HG03196 (cell line): ENCODE results near the gene PLOD3.
"Not testable (repeated sequence)": the region's sequence is repeated elsewhere in the genome, so short reads cannot be mapped to it uniquely, and the experiment has no call there.

Experiments used
- ATAC-seq: cut with Tn5 transposase; IDR thresholded peaks from one replicate; pipeline ENCODE4 v1.9.1; 2021; ENCODE audit not compliant: unreplicated experiment

The PLOD3 gene

GRCh38 chr7:101217388-101218235, at the start of gene PLOD3, which contains the start of gene ZNHIT1:
Gene PLOD3, minus strand, starts transcription at chr7:101217581. Its CDS starts 307 bp downstream, at chr7:101217274.
Gene ZNHIT1, plus strand, starts transcription at chr7:101218165. Its CDS starts 31 bp downstream, at chr7:101218196.
- ATAC-seq, result peak; percentile 66

DNA sequence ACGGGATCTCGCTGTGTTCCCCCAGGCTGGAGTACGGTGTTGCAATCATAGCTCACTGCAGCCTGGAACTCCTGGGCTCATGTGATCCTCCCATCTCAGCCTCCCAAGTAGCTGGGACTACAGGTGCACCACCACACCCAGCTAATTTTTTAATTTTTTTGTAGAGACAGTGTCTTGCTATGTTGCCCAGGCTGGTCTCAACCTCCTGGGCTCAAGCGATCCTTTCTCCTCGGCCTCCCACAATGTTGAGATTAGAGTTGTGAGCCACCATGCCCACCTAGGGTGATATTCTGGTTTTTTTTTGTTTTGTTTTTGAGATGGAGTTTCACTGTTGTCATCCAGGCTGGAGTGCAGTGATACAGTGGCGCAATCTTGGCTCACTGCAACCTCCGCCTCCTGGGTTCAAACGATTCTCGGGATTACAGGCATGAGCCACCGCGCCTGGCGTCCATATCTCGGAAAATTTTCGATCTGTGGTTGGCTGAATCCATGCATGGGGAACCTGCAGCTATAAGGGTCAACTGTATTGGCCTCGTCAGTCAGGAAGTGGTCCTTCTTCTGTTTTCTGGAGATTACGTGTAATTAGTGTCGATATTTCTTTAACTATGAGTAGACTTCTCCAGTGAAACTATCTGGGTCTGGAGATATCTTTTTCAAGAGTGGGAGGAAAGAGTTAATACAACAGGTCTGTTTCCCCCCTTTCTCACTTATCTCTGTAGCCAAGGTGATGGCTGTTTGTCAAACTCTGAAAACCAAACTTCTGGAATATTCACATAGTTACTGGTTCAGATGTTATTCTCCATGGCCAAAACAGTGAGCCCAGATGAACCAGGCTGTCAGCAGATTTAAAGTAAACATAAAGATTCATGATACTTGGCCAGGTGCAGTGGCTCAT, 48.5 kb upstream of the PLOD3 start:
- ATAC-seq, result no peak

- ATAC-seq, result not testable (repeated sequence)
Measured at GRCh38 chr7:101264102-101264706, 46.8 kb upstream of the PLOD3 start.

DNA sequence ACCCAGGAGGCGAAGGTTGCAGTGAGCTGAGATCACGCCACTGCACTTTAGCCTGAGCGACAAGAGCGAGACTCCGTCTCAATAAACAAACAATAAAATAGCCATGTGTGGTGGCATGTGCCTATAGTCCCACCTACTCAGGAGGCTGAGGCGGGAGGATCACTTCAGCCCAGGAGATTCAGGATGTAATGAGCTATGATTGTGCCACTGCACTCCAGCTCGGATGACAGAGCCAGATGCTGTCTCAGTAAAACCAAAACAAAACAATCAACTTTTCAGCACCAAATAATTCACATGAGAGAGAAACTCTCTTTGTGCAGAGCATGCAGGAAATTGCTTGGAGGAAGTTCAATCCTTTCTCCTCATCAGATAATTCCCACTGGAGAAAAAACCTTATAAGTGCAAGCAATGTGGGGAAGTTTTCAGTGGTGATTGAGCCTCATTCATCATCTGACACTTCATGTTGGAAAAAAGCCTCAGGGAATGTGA, 40.9 kb upstream of the PLOD3 start:
- ATAC-seq, result no peak

- no peak for ATAC-seq
Measured at GRCh38 chr7:101255796-101256195, 38.4 kb upstream of the PLOD3 start.

DNA sequence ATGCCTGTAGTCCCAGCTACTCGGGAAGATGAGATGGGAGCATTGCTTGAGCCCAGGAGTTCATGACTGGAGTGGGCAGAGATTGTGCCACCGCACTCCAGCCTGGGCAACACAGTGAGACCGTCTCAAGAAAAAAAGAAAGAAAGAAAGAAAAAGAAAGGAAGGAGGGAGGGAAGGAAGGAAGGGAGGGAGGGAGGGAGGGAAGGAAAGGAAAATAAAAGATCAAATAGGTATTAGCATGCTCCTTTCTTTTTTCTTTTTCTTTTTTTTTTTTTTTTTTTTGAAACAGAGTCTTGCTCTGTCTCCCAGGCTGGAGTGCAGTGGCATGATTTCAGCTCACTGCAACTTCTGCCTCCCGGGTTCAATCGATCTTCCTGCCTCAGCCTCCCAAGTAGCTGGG, 35.8 kb upstream of the PLOD3 start:
- ATAC-seq, result not testable (repeated sequence)

DNA sequence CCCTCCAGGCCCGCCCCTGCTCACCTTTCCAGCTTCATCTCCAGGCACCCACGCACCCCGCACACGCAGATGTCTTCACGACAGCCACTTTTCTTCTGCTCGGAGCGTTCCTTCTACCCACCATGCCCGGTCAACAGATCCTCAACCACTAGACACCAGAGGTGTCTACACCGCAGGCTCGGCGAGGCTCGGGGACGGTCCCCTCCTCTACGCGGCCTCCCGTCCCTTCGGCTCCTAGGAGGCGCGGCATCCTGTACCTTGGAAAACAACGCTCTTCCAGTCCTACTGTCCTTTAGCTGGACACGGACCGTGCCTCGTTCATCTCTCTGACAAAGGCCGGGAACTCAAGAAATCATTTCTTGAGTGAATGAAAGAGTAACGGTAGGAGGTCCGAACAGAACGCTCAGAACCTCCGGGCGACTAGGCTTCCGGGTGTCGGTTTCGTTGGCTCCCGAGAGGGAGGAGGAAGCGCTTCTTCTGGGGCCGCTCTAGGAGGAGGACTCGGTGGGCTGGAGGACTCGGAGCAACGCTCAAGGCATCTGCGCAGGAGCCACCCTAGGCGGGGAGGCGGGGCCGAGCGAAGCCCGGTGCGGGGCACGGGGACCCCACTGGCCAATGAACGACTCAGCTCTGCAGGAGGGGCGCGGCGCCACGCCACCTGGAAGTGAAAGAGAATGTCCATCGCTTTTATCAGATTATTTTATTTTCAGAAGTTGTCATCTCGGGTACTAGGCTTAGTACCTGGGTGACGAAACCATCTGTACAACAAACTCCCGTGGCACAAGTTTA, 34.7 kb upstream of the PLOD3 start:
- peak; percentile 94 for ATAC-seq

DNA sequence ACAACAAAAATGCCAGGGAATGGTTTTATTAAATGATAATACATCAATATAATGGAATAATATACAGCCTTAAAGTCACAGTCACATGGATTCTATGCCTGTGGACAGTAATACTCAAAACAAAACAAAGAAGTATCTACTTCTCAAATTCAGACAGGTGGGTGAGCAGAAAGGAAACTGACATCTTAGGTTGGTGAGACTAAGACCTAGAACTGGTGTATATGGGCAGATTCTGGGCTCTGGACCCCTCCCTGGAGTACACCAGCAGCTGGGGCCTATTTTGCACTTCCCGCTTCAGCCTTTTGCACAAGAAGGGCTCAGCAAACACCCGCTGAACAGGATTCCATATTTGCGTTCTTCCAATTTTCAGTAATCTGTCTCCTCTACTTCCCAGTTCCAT, 32.9 kb upstream of the PLOD3 start:
- ATAC-seq, result no peak

DNA sequence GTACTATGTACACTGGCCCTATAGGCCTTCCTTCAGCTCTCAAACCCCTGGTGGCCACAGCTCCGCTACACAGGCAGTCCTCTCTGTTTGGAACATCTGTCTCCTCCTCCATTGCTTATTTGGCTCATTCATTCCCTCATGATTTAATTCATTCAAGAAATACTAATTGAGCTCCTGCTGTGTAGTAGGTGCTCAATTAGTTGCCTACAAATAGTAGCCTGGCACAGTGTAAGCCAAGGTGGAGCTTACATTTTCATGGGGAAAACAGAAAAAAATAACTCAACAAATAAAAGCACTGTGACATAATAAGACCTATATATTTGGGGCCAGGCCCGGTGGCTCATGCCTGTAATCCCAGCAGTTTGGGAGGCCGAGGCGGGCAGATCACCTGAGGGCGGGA, 30.9 kb upstream of the PLOD3 start:
- no peak for ATAC-seq

DNA sequence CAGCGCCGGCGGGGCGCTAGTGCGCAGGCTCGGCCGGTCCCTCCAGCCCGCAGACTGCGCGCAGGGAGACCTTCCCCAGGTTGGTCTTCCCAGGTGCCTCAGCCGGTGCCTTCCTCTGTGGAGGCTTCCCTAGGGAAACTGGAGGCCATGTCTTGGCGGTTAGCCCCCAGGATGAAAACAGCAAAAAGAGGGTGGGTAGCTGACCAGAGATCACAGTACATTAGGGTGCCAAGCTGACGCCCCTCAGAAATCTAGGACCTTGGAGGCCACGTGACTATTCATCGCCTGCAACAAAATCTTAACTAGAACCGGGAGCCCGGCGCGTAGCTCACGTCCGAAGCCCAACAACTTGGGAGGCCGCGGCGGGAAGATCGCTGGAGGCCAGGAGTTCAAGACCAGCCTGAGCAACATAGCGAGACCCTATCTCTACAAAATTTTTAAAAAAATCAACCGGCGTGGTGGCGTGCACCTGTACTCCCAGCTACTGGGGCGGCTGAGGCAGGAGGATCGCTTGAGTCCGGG, 27.8 kb upstream of the PLOD3 start:
- ATAC-seq, result no peak

DNA sequence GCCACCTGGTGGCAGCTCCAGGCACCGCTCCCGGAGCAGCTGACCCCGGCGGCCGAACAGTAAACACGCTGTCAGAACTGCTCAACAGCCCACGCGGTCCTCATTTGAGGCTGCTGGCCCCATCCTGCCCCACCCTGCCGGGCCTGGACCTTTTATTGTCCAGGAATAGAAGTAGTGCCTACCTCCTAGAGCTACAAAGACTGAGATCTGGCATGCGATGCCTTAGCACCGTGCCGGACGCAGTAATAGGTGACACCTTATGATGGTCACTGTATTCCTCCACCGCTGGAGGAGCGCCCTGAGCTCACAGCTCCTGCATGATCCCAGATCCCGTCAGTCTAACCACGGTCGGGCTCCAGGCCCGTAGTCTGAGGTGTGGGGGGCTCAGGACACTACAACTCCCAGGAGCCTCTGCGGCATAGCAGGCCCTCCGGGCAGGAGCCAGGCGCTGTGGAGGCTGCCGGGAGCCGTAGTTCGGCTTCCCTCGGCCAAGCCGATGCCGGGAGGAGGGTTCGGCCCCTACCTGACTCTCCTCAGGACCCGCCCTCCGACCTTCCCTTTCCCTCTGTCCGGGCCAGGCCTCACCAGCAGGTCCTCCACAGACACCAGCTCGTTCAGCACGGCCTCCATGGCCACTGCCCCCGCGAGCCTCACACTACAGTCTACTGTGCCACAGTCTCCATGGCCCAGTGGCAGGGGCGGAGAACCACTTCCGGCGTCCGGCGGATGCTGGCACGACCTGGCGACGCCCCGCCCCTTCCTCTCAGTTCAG, 27.2 kb upstream of the PLOD3 start, which contains the start of gene FIS1:
FIS1 (minus strand) TSS at position 707 of the 772 bp plus-strand sequence; CDS start at position 630, 77 bp downstream.
- peak; percentile 88 for ATAC-seq

DNA sequence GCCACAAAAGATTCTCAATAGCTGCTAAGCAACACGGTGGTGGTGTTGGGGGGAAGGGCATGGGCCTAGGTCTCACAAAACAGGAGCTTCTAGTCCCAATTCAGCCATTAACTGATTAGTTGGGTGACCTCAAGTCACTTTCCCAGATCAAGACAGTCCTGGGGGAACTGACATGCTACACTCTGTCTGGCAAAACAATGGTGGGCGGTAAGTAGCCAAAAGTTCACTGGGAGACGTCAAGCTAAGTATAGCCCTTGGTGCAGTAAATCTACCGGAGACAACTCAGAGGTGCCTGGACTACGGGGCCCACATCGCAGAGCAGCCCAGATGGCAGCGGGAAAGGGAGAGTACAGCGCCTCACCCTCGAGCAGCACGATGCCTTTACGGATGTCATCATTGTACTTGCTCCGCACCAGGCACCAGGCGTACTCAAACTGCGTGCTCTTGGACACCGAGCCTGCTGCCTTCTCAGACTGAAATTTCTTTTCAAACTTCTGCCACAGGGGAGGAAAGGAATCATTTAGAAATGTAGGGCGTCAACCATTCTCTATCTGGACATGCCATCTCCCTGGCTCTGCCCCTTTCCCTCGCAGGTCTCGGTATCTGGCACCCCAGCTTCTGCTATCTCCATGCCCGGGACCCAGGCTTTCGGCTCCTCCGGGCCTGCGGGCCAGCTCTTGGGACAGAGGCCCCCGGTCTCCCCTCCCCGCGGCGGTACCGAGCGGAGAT, 26.4 kb upstream of the PLOD3 start:
- no peak for ATAC-seq

DNA sequence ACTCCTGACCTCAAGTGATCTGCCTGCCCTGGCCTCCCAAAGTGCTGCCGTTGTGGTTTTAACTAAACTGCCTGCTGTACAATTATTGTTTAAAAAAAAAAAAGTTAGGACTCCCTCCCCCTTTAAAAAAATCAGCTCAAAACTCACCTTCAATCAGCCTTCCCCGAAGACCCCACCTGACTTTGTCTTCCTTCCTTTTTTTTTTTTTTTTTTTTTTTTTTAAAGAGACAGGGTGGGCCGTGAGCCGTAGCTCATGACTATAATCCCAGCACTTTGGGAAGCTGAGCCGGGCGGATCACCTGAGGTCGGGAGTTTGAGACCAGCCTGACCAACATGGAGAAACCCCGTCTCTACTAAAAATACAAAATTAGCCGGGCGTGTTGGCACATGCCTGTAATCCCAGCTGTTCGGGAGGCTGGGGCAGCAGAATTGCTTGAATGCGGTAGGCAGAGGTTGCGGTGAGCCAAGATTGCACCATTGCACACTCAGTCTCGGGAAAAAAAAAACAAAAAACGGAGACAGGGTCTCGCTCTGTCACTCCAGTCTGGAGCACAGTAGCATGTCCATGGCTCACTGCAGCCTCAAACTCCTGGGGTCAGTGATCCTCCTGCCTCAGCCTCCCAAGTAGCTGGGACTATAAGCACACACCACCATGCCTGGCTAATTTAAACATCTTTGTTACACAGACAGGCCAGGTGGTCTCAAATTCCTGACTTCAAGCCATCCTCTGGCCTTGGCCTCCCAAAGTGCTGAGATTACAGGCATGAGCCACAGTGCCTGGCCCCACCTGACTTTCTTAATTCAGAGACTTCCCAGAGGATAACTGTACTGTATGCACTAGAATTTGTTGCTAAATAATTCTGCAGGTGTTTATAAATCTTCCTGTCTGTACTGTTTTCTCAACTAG, 24.3 kb upstream of the PLOD3 start:
- ATAC-seq, result no peak

DNA sequence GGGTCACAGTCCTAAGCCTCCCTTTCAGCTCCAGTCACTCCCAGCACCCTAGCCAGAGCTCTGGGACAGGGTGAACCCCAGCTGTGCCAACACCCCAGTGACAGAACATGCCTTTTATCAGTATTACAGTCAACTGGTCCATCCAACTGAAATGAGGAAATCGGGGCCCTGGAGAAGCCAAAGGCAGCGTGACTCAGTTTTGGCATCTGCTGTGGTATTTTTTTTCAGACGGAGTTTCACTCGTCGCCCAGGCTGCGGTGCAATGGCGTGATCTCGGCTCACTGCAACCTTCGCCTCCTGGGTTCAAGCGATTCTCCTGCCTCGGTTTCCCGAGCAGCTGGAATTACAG, 23.6 kb upstream of the PLOD3 start:
- no peak for ATAC-seq

GRCh38 chr7:101240226-101241014, 23.0 kb upstream of the PLOD3 start:
- ATAC-seq, result no peak

- no peak for ATAC-seq
Measured at GRCh38 chr7:101239951-101240220, 22.5 kb upstream of the PLOD3 start.
